ENCODE measurements around the gene POR.
"Not testable (repeated sequence)": the region's sequence is repeated elsewhere in the genome, so short reads cannot be mapped to it uniquely, and the experiment has no call there.

Gene POR

GRCh38 chr7:76022026-76022780 is 107.2 kb downstream of the POR start:
- H3K4me3 ChIP-seq (ENCODE audit: low read depth, low read length), result no peak overlapping the region
- TF ChIP-seq, protein P1, sequence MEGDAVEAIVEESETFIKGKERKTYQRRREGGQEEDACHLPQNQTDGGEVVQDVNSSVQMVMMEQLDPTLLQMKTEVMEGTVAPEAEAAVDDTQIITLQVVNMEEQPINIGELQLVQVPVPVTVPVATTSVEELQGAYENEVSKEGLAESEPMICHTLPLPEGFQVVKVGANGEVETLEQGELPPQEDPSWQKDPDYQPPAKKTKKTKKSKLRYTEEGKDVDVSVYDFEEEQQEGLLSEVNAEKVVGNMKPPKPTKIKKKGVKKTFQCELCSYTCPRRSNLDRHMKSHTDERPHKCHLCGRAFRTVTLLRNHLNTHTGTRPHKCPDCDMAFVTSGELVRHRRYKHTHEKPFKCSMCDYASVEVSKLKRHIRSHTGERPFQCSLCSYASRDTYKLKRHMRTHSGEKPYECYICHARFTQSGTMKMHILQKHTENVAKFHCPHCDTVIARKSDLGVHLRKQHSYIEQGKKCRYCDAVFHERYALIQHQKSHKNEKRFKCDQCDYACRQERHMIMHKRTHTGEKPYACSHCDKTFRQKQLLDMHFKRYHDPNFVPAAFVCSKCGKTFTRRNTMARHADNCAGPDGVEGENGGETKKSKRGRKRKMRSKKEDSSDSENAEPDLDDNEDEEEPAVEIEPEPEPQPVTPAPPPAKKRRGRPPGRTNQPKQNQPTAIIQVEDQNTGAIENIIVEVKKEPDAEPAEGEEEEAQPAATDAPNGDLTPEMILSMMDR (IDR thresholded peaks at IDR 0.05; ENCODE audit: borderline replicate concordance, insufficient read depth, low read depth, low read length), result no peak

DNA sequence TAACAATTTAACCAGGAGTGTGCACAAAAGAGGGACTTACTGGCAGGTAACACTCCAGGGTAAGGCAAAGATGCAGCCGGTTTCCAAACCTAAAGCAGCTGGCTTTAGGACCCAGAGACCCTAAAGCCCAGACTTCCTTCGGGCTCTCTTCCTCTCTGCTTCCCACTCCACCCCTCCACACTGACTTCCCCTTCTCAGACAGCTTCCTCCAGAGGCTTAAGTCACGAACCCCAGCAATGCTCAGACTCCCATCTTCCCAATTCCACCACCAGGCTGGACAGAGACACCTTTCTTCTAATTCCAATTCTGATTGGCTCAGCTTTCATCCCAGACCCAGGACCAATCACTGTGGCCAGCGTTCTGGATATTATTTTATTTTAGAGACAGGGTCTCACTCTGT is 108.0 kb downstream of the POR start:
- no peak overlapping the region for H3K4me3 ChIP-seq (ENCODE audit: low read depth, low read length)
- TF ChIP-seq, protein P1 (IDR thresholded peaks at IDR 0.05; ENCODE audit: borderline replicate concordance, insufficient read depth, low read depth, low read length), result no peak

GRCh38 chr7:76029682-76030081 is 114.7 kb downstream of the POR start:
- H3K4me3 ChIP-seq (ENCODE audit: low read depth, low read length), result not testable (repeated sequence)

DNA sequence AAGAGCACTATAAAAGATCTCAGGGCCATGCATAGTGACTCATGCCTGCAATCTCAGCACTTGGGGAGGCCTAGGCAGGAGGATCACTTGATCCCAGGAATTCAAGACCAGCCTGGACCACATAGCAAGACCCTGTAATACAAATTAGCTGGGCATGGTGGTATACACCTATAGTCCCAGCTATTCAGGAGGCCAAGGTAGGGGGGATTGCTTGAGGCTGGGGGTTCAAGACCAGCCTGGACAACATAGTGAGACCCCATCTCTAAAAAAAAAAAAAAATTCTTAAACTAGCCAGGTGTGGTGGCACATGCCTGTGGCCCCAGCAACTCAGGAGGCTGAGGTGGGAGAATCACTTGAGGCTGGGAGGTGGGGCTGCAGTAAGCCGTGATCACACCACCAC is 117.0 kb downstream of the POR start:
- TF ChIP-seq, protein P1 (IDR thresholded peaks at IDR 0.05; ENCODE audit: borderline replicate concordance, insufficient read depth, low read depth, low read length), result no peak

More for the DNA sequence above, 117.0 kb downstream of the POR start:
- H3K4me3 ChIP-seq (ENCODE audit: low read depth, low read length), result no peak overlapping the region
